Measurements from ENCODE around the gene PLA2G4F.

PLA2G4F gene, protein sequence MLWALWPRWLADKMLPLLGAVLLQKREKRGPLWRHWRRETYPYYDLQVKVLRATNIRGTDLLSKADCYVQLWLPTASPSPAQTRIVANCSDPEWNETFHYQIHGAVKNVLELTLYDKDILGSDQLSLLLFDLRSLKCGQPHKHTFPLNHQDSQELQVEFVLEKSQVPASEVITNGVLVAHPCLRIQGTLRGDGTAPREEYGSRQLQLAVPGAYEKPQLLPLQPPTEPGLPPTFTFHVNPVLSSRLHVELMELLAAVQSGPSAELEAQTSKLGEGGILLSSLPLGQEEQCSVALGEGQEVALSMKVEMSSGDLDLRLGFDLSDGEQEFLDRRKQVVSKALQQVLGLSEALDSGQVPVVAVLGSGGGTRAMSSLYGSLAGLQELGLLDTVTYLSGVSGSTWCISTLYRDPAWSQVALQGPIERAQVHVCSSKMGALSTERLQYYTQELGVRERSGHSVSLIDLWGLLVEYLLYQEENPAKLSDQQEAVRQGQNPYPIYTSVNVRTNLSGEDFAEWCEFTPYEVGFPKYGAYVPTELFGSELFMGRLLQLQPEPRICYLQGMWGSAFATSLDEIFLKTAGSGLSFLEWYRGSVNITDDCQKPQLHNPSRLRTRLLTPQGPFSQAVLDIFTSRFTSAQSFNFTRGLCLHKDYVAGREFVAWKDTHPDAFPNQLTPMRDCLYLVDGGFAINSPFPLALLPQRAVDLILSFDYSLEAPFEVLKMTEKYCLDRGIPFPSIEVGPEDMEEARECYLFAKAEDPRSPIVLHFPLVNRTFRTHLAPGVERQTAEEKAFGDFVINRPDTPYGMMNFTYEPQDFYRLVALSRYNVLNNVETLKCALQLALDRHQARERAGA

DNA sequence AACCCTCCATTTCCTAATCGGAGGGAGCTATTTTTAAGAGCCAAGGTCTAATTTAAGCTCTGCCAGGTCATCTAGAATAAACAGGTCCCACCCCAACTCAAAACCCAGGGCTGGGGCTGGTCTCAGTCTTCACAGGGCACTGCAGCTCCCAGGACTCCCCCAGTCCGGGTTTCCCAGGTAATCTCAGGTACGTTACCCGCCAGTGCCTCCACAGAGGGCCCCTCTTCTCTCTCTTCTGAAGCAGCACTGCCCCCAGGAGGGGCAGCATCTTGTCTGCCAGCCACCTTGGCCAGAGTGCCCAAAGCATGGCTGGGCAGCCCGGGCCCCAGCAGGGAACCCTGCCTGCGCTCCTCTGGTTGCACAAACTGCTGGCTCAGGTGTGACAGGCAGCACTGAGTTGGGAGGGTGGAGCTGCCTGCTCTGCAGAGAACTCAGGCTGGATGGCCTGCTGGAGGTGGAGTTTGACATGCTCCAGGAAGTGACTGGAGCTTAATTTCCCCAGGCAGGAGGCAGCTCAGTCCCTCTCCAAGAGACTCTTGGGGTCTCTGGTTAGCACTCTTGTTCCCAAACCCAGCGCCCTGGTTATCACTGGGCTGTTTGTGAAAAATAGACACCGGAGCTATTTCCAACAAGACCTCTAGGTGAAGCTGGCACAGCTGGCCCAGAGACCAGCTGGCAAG lies at the start of gene PLA2G4F:
TSS of gene PLA2G4F (minus strand) at position 394 of the 680 bp plus-strand sequence. CDS start at position 307, 87 bp downstream.
- no peak for DNase-seq (ENCODE audit: low read depth in 2 of 2)

- DNase-seq (ENCODE audit: low read depth in 2 of 2), result no peak
These were observed 47.5 kb upstream of the PLA2G4F start for GRCh38 chr15:42203891-42204290.

DNA sequence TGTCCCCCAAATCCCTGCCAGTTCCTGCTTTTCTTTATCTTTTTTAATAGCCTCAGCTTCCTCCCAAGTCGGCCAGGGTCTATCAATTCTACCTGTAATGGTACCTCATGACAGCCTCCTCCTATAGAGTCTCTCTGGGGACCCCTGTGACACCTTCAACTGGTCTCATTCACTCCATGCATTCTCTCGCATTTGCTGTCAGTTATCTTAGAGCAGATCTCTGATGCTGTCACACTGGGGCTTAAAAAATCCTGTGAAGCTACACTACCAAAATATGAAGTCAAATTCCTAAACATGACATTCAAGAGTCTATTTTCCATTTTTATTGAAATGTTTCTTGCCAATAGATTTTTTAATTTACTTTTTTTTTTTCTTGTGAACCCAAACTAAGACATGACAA lies 46.2 kb upstream of the PLA2G4F start:
- no peak for DNase-seq (ENCODE audit: low read depth in 2 of 2)

DNA sequence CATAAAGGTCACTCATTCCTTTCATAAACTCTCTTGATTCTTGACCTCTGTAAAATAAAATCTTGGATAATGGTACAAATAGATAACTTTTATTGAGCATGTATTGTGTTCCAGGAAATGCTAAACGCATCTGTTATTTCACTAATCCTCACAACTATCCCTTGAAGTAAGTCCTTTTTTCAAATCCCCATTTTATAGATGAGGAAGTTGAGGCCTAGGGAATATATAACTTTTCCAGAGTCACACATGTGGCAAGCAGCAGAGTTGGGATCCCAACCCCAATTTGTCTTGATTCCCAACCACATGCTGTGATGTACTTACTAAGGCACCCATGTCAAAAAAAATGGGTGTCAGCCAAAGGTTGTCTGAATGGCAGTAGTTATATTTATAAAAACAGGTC lies 45.4 kb upstream of the PLA2G4F start:
- no peak for DNase-seq (ENCODE audit: low read depth in 2 of 2)

- DNase-seq (ENCODE audit: low read depth in 2 of 2), result no peak
These were observed 42.7 kb upstream of the PLA2G4F start for GRCh38 chr15:42199126-42199525.

DNA sequence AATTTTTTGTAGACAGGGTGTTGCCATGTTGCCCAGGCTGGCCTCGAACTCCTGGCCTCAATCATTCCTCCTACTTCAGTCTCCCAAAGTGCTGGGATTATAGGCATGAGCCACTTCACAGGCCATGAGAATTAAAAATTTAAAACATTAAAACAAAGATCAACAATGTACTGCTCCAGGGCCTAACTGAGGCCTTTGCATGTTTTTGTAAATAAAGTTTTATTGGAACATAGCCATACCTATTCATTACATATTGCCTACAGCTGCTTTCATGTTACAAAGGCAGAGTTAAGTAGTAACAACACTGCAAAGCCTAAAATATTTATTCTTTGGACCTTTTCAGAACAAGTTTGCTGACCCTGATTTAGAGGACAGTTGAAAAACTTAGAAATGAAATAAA lies 42.1 kb upstream of the PLA2G4F start:
- DNase-seq (ENCODE audit: low read depth in 2 of 2), result no peak

DNA sequence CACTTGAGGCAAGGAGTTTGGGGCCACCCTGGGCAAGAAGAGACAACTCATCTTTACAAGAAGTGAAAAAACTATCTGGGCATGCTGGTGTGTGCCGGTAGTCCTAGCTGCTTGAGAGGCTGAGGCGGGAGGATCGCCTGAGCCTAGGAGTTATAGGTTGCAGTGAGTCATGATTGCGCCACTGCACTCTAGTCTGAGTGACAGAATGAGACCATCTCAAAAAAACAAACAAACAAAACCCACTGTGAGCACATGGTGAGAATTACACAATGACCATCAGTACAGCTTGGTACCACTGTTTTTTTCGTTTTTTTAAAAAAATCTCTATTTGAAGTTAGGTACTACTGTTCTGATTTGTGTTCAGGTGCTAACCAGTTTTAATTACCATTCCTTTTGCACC lies 38.1 kb upstream of the PLA2G4F start:
- DNase-seq (ENCODE audit: low read depth in 2 of 2), result no peak

- no peak for DNase-seq (ENCODE audit: low read depth in 2 of 2)
These were observed 36.9 kb upstream of the PLA2G4F start for GRCh38 chr15:42193383-42193782.

DNA sequence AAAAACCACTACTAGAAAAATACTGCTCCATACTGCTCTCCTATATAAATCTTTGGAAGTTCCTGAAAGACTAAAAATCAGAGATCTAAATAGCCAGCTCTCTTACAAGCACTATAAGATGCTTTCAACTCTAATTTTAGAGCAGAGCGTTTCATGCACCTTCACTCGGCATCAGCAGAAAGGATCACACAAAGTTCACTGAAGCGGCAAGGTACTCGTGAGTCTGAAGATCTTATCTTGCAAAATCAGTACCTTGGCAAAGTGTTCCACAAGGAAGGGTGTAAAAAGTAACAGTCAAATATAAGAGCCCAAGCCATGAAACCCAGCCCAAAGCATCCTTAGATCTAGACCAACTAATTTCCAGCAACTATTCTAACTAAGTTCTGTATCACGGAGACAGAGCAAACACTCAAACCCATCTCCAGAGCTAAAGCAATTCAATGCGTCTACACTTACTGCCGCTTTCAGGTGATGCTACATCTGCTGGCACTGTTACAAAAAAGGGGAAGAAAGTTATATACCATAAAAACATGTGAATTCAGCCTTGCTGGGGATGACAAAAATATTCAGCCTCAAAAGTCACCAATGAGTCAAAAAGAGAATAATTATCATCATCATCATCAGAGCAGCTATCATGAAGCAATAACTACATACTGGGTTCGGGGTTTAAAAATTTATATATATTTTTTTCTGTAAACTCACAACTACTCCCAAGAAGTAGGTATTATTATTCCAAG lies 35.3 kb upstream of the PLA2G4F start:
- no peak for DNase-seq (ENCODE audit: low read depth in 2 of 2)

GRCh38 chr15:42190370-42190769 lies 33.9 kb upstream of the PLA2G4F start:
- no peak for DNase-seq (ENCODE audit: low read depth in 2 of 2)

- no peak for DNase-seq (ENCODE audit: low read depth in 2 of 2)
These were observed 29.4 kb upstream of the PLA2G4F start for GRCh38 chr15:42185801-42186200.

- no peak for DNase-seq (ENCODE audit: low read depth in 2 of 2)
These were observed 28.3 kb upstream of the PLA2G4F start for GRCh38 chr15:42184736-42185135.

DNA sequence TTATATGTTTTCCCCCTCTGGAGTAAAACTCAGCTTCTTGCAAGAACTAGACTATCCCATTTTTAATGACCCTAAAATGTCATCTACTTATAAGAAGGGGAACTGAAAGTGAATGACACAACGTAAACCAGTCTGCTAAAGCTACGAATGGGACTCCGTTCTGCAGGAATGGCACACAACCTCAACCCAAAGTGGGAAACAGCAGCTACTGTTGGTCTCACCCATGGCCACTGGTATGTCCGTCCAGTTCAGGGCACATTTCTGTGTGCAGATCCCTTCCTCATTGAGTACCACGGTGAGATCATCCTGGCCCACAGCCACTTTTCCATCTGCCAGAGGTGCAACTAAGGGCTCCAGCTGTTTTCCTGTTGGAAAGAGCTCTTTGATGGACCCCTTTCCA lies 27.9 kb upstream of the PLA2G4F start:
- DNase-seq (ENCODE audit: low read depth in 2 of 2), result no peak

GRCh38 chr15:42182961-42183360 lies 26.5 kb upstream of the PLA2G4F start:
- no peak for DNase-seq (ENCODE audit: low read depth in 2 of 2)

GRCh38 chr15:42182328-42182886 lies 26.0 kb upstream of the PLA2G4F start:
- DNase-seq (ENCODE audit: low read depth in 2 of 2), result no peak

GRCh38 chr15:42178056-42178455 lies 21.6 kb upstream of the PLA2G4F start:
- no peak for DNase-seq (ENCODE audit: low read depth in 2 of 2)

DNA sequence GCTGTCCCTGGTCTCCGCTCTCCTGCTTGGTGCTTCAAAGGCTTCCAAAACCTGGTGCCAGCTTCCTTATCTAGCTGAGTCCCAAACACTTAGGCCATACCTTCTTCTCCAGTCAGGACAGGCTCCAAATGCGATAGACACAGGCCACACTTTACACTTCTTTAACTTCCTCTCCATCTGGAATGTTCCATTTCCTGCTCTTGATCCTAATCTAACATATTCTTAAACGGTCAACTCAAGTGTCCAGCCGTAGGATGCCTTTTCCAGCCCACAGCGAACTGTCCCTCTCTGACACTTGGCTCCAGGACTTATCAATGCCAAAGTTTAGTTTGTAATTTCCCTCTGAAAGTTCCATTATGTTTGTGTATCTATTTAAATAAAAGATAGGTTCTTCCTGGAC lies 19.2 kb upstream of the PLA2G4F start:
- DNase-seq (ENCODE audit: low read depth in 2 of 2), result no peak

GRCh38 chr15:42172475-42172874 lies 16.0 kb upstream of the PLA2G4F start:
- no peak for DNase-seq (ENCODE audit: low read depth in 2 of 2)

DNA sequence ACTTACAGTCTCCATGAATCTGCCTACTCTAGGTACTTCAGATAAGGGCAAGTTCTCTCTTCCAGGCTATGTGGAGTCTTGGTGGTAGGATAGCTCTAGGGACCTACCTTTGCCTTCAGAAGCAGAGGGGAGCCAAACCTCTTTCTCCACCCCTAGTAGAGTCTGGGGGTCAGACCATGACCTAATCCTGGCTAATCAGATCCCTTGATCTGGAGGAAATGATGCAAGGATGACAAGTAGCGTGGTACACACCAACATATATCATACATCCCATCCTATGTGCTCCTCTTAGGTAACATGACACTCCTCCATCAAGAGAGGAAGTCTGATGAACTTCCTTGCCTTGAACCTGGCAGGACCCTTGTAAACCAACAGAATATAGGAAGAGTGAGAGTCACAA lies 15.4 kb upstream of the PLA2G4F start:
- no peak for DNase-seq (ENCODE audit: low read depth in 2 of 2)

- DNase-seq (ENCODE audit: low read depth in 2 of 2), result no peak
These were observed 14.7 kb upstream of the PLA2G4F start for GRCh38 chr15:42171122-42171521.

GRCh38 chr15:42166225-42166940 lies 9.9 kb upstream of the PLA2G4F start:
- DNase-seq (ENCODE audit: low read depth in 2 of 2), result no peak

All from stimulated activated CD4-positive, alpha-beta T cell treated with anti-CD3 and anti-CD28 coated beads, Interleukin-1b, Interleukin-23, amount 100 ng/mL, for 1 hour (primary cell).